Neutrophil (primary cell): ENCODE measurements around the gene MAPK10.

Source experiments
- H3K27ac ChIP-seq: fragments of 200-600 bp; sonication (generic); 2 replicates; pipeline ENCODE4 v1.5.1; 2016; ENCODE audit warnings: mild to moderate bottlenecking, moderate library complexity
- H3K27me3 ChIP-seq: fragments of 200-600 bp; sonication (generic); 2 replicates; pipeline ENCODE4 v1.6.0; 2016; ENCODE audit warnings: mild to moderate bottlenecking
- H3K36me3 ChIP-seq: fragments of 200-600 bp; sonication (generic); 2 replicates; pipeline ENCODE4 v1.5.1; 2017
- H3K4me1 ChIP-seq, 2 experiments: fragments of 200-600 bp in 1 of 2; sonication (generic) in 1 of 2; 1 replicate in 1 of 2; 2 replicates in 1 of 2; pipeline versions ENCODE4 v1.5.1 to v1.6.1; 2013 to 2016; ENCODE audit warnings: low read depth in 1 of 2, low read length in 1 of 2, mild to moderate bottlenecking in 1 of 2, moderate library complexity in 1 of 2; ENCODE audit not compliant: control insufficient read depth in 1 of 2, insufficient read depth in 1 of 2
- H3K4me3 ChIP-seq, 2 experiments: fragments of 200-600 bp in 1 of 2; sonication (generic) in 1 of 2; 1 replicate in 1 of 2; 2 replicates in 1 of 2; pipeline ENCODE4 v1.5.1; 2013 to 2016; ENCODE audit warnings: low read depth in 1 of 2, low read length in 1 of 2, mild to moderate bottlenecking in 1 of 2, moderate library complexity in 1 of 2
- H3K9me3 ChIP-seq: fragments of 200-600 bp; sonication (generic); 2 replicates; pipeline ENCODE4 v1.5.1; 2016
- TF ChIP-seq, protein P1 (sequence below): fragments of 200-600 bp; sonication (generic); IDR thresholded peaks from 2 replicates; pipeline ENCODE4 v1.5.1; 2016; ENCODE audit warnings: antibody characterized with exemption

Gene MAPK10

DNA sequence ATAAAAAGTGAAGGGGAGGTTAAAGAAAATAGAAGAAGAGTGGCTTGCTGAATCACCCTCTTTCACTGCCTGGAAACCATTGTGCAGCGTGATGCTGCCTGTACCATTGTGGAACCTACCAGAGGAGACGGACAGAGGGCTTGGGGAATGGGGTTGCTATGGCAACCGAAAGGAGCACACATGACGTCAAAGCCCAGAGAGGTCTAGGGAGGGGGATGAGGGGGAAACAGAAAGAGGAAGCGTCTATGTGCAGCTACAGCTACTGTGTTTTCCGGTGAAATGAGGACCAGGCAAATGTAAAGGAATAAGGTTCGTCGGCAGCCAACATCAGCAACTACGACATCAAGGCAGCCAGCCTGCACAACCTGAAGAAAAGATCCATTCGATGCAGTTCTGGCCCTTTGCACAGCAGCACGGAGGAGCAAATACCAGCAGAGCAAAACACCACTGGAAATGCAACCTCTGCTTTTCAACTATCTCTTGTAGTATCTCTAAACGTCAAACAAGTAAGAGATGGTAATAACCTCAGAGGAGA, at the start of gene MAPK10:
TSS of gene MAPK10 (minus strand) at position 110 of the 535 bp plus-strand sequence.
- peak within 1 kb of the TSS; percentile 50 for H3K27ac ChIP-seq
- no peaks in the 10 kb centered on the region for H3K27me3 ChIP-seq
- H3K4me1 ChIP-seq: peaks cover 0 to 6% of the 10 kb centered on the region in 2 experiments
- H3K9me3 ChIP-seq: no peaks in the 10 kb centered on the region
- TF ChIP-seq, protein P1, sequence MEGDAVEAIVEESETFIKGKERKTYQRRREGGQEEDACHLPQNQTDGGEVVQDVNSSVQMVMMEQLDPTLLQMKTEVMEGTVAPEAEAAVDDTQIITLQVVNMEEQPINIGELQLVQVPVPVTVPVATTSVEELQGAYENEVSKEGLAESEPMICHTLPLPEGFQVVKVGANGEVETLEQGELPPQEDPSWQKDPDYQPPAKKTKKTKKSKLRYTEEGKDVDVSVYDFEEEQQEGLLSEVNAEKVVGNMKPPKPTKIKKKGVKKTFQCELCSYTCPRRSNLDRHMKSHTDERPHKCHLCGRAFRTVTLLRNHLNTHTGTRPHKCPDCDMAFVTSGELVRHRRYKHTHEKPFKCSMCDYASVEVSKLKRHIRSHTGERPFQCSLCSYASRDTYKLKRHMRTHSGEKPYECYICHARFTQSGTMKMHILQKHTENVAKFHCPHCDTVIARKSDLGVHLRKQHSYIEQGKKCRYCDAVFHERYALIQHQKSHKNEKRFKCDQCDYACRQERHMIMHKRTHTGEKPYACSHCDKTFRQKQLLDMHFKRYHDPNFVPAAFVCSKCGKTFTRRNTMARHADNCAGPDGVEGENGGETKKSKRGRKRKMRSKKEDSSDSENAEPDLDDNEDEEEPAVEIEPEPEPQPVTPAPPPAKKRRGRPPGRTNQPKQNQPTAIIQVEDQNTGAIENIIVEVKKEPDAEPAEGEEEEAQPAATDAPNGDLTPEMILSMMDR: no peak
- no peaks in the 10 kb centered on the region for H3K36me3 ChIP-seq
- peak within 1 kb of the TSS; percentile 7 to 41 for H3K4me3 ChIP-seq

DNA sequence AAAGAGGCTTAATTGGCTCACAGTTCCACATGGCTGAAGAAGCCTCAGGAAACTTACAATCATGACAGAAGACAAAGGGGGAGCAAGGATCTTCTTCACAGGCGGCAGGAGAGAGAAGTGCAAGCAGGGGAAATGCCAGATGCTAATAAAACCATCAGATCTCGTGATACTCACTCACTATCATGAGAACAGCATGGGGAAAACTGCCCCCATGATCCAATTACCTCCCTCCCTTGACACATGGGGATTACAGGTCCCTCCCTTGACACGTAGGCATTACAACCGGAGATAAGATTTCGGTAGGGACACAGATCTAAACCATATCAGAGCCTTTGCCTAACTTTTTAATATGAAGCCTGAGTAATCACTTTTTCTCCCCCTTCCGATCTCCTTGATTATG, 43.7 kb upstream of the MAPK10 start:
- H3K9me3 ChIP-seq: no peaks in the 10 kb centered on the region
- H3K4me3 ChIP-seq: no peak overlapping the region
- H3K27ac ChIP-seq: no peak overlapping the region
- no peaks in the 10 kb centered on the region for H3K27me3 ChIP-seq
- TF ChIP-seq, protein P1: no peak
- no peaks in the 10 kb centered on the region for H3K4me1 ChIP-seq
- H3K36me3 ChIP-seq: no peaks in the 10 kb centered on the region

- H3K27ac ChIP-seq: no peak overlapping the region
- TF ChIP-seq, protein P1: no peak
- no peak overlapping the region for H3K4me3 ChIP-seq
- no peaks in the 10 kb centered on the region for H3K4me1 ChIP-seq
- H3K27me3 ChIP-seq: no peaks in the 10 kb centered on the region
- H3K36me3 ChIP-seq: no peaks in the 10 kb centered on the region
- H3K9me3 ChIP-seq: no peaks in the 10 kb centered on the region
These were observed 42.0 kb upstream of the MAPK10 start for GRCh38 chr4:86401826-86402225.

DNA sequence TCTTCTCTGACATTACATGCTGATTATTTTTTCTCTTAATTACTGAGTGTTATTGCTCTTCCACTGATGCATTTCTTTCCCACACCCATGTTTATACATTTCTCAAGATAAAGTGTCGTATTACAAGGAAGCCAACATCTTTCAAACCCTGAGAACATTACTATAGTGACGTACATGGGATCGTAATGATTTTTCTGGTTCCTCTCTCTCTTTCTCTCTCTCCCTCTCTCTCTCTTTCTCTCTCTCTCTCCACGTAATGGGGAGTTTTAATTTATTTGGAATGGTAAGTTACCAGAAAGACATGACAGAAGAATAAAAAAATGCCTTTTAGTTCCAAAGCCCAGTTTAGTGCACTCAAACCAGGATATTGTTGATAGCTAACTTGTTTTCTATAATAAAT, 40.4 kb upstream of the MAPK10 start:
- H3K4me3 ChIP-seq: no peak overlapping the region
- no peak overlapping the region for H3K27ac ChIP-seq
- H3K36me3 ChIP-seq: no peaks in the 10 kb centered on the region
- H3K9me3 ChIP-seq: no peaks in the 10 kb centered on the region
- no peaks in the 10 kb centered on the region for H3K27me3 ChIP-seq
- H3K4me1 ChIP-seq: no peaks in the 10 kb centered on the region
- TF ChIP-seq, protein P1: no peak

DNA sequence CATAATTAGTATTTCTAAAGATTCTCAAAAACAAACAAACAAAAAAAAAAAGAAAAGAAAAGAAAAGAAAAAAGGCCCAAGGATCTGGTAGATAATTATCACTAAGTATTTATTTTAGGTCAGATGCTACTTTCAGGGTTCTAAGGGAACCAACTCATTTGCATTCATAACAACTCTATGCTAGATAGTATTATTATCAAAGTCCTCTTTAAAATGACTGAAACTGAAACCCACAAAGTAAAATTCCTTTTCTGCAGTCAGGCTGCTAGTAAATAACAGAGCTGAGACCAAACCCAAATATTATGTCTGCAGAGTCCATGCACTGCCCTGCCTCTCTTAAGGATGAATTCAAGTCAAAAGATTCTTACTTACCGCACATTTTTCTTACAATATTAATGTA, 38.3 kb upstream of the MAPK10 start:
- no peaks in the 10 kb centered on the region for H3K36me3 ChIP-seq
- TF ChIP-seq, protein P1: no peak
- H3K4me3 ChIP-seq: no peak overlapping the region

GRCh38 chr4:86393749-86394148, 33.9 kb upstream of the MAPK10 start:
- H3K27ac ChIP-seq: no peak overlapping the region
- H3K9me3 ChIP-seq: no peaks in the 10 kb centered on the region
- no peaks in the 10 kb centered on the region for H3K36me3 ChIP-seq
- no peak overlapping the region for H3K4me3 ChIP-seq
- TF ChIP-seq, protein P1: no peak
- no peaks in the 10 kb centered on the region for H3K27me3 ChIP-seq
- no peaks in the 10 kb centered on the region for H3K4me1 ChIP-seq

More for the DNA sequence above, 38.3 kb upstream of the MAPK10 start:
- Histone ChIP-seq H3K27me3 (no peaks in the 10 kb centered on the region), H3K27ac (no peak overlapping the region), H3K9me3 (no peaks in the 10 kb centered on the region), H3K4me1 (no peaks in the 10 kb centered on the region)
